ENCODE results near the gene LRRC8E. TPM values are rescaled to one million over a fixed set of nuclear protein-coding genes. Genes with fewer than 3 reads are reported as not detected.
A peak's percentile ranks its signal among the peaks of the same experiment; 100 is the strongest.

The LRRC8E gene
- total RNA-seq, 1 donor from 2014 or later, result not detected

DNA sequence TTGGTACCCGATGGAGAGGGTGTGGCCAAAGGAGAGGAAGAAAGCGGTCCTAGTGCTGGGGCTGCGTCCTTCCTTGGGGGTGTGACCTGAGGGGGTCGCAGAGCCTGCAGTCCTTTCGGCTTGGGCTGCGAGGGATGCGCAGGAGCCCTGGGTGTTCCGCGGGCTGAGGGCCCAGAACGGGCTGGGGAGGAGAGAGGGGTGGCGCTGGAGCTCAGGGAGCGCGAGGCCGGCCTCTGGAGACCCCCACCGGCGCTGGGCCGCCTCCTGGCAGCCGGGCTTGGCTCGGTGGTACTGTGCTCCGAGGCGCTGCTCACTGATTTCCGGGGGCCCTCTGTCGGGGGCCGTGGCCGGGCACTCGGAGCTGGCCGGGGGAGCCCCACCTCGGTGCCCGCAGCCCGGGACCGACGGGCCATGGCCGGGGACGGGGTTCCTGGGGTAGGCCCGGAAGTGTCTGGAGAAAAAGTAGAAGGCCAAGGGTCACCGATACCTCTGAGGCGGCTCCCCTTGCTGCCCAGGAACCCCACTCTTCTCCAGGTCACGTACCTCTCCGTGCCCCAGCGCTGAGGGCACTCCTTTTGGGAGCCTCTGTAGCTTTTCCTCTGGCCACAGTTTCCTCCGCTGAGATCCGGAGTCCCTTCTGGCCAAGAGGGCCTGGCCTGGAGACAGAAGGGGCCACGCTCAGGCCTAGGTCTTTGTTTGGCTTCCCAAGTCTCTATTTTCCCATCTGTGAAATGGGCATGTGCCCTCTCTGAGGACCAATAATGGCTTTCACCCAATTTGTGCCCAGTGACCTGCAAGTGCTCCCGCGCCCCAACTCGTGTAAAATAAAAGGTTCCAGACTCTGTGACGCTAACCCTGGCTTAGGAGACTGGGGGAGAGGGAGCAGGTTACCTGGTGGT is 15.8 kb upstream of the LRRC8E start:
- peaks cover 37% of the 10 kb centered on the region for H3K4me1 Mint-ChIP-seq
- intact Hi-C loops (cut with micrococcal nuclease), result no loop called here
- TF ChIP-seq, protein P1, sequence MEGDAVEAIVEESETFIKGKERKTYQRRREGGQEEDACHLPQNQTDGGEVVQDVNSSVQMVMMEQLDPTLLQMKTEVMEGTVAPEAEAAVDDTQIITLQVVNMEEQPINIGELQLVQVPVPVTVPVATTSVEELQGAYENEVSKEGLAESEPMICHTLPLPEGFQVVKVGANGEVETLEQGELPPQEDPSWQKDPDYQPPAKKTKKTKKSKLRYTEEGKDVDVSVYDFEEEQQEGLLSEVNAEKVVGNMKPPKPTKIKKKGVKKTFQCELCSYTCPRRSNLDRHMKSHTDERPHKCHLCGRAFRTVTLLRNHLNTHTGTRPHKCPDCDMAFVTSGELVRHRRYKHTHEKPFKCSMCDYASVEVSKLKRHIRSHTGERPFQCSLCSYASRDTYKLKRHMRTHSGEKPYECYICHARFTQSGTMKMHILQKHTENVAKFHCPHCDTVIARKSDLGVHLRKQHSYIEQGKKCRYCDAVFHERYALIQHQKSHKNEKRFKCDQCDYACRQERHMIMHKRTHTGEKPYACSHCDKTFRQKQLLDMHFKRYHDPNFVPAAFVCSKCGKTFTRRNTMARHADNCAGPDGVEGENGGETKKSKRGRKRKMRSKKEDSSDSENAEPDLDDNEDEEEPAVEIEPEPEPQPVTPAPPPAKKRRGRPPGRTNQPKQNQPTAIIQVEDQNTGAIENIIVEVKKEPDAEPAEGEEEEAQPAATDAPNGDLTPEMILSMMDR (IDR thresholded peaks at IDR 0.05), result no peak
- CTCF ChIA-PET, result no interaction called here
- H3K9me3 Mint-ChIP-seq, result peaks cover 3% of the 10 kb centered on the region
- ATAC-seq (ENCODE audit: low read depth) (no peak), DNase-seq (no peak)
- H3K36me3 Mint-ChIP-seq (ENCODE audit: low read depth), result no peaks in the 10 kb centered on the region
- peaks cover 24% of the 10 kb centered on the region for H3K27me3 Mint-ChIP-seq
- H3K27ac Mint-ChIP-seq, result no peak overlapping the region
- POLR2A ChIA-PET, result interaction anchor here (0.6 kb wide), 1 partner anchor 380 kb away, joined by 3 read pairs; no protein-coding TSS in a partner anchor
- no peak overlapping the region for H3K4me3 Mint-ChIP-seq

GRCh38 chr19:7873304-7874075 is 14.8 kb upstream of the LRRC8E start:
- DNase-seq (no peak), ATAC-seq (ENCODE audit: low read depth) (no peak)
- ChIA-PET CTCF (no interaction called here), POLR2A (no interaction called here)
- H3K36me3 Mint-ChIP-seq (ENCODE audit: low read depth), result no peaks in the 10 kb centered on the region
- H3K9me3 Mint-ChIP-seq, result peaks cover 3% of the 10 kb centered on the region
- H3K27me3 Mint-ChIP-seq, result peaks cover 24% of the 10 kb centered on the region
- peak overlapping the region; percentile 58 for H3K4me3 Mint-ChIP-seq
- intact Hi-C loops (cut with micrococcal nuclease), result no loop called here
- peaks cover 33% of the 10 kb centered on the region for H3K4me1 Mint-ChIP-seq
- TF ChIP-seq, protein P1 (IDR thresholded peaks at IDR 0.05), result no peak
- no peak overlapping the region for H3K27ac Mint-ChIP-seq

- ATAC-seq (ENCODE audit: low read depth) (no peak), DNase-seq (no peak)
- no peak within 1 kb of the TSS for H3K27ac Mint-ChIP-seq
- intact Hi-C loops (cut with micrococcal nuclease), result no loop called here
- TF ChIP-seq, protein P1 (IDR thresholded peaks at IDR 0.05), result no peak
- ChIA-PET POLR2A (interaction anchor here (0.6 kb wide), 1 partner anchor 46 kb away, joined by 3 read pairs; the partner anchor contains the start of gene SNAPC2), CTCF (no interaction called here)
- H3K27me3 Mint-ChIP-seq, result peaks cover 24% of the 10 kb centered on the region
- peak within 1 kb of the TSS; percentile 58 for H3K4me3 Mint-ChIP-seq
- H3K9me3 Mint-ChIP-seq, result peaks cover 3% of the 10 kb centered on the region
- peaks cover 29% of the 10 kb centered on the region for H3K4me1 Mint-ChIP-seq
- H3K36me3 Mint-ChIP-seq (ENCODE audit: low read depth), result no peaks in the 10 kb centered on the region
These were observed 14.0 kb upstream of the LRRC8E start, which contains the start of gene PRR36 for GRCh38 chr19:7874076-7874896. Gene PRR36 (minus strand): TSS chr19:7874390. CDS start chr19:7873689, 701 bp downstream.

GRCh38 chr19:7874897-7875273 is 13.4 kb upstream of the LRRC8E start:
- Mint-ChIP-seq H3K9me3 (peaks cover 3% of the 10 kb centered on the region), H3K4me1 (peaks cover 28% of the 10 kb centered on the region), H3K27ac (no peak overlapping the region), H3K4me3 (no peak overlapping the region), H3K27me3 (peaks cover 24% of the 10 kb centered on the region), H3K36me3 (ENCODE audit: low read depth) (no peaks in the 10 kb centered on the region)
- ATAC-seq (ENCODE audit: low read depth) (no peak), DNase-seq (no peak)
- intact Hi-C loops (cut with micrococcal nuclease), result no loop called here
- CTCF ChIA-PET, result no interaction called here
- TF ChIP-seq, protein P1 (IDR thresholded peaks at IDR 0.05), result no peak
- POLR2A ChIA-PET, result interaction anchor here (0.6 to 0.7 kb wide), 3 partner anchors 12 to 219 kb away, joined by 3 to 6 read pairs (median 5); partner anchors contain the start of gene SNAPC2

All from activated B cell treated with CpG ODN at 0.5 μM for 24 hours (primary cell).